Esophagus (tissue), 2 donors: ENCODE results near the gene PRF1. TPM values are rescaled to one million over a fixed set of nuclear protein-coding genes. Genes with fewer than 3 reads are reported as not detected.

Source experiments
- H3K27ac ChIP-seq, 2 donors: one replicate each; pipeline ENCODE4 v1.5.1; 2013; ENCODE audit warnings: low read depth in 2 of 2, mild to moderate bottlenecking in 2 of 2, inconsistent platforms in 1 of 2, low read length in 1 of 2, moderate library complexity in 1 of 2
- H3K27me3 ChIP-seq, 2 donors: one replicate each; pipeline ENCODE4 v1.6.1; 2013; ENCODE audit warnings: low read length in 2 of 2, control low read depth in 1 of 2, mild to moderate bottlenecking in 1 of 2; ENCODE audit not compliant: insufficient read depth in 2 of 2, control insufficient read depth in 1 of 2
- H3K36me3 ChIP-seq, 2 donors: one replicate each; pipeline ENCODE4 v1.6.1; 2013; ENCODE audit warnings: low read length in 1 of 2; ENCODE audit not compliant: control insufficient read depth in 2 of 2, insufficient read depth in 2 of 2
- H3K4me1 ChIP-seq, 2 donors: one replicate each; pipeline ENCODE4 v1.6.1; 2013; ENCODE audit warnings: low read length in 1 of 2; ENCODE audit not compliant: control insufficient read depth in 2 of 2, insufficient read depth in 2 of 2
- H3K4me3 ChIP-seq, 2 donors: one replicate each; pipeline ENCODE4 v1.5.1; 2013; ENCODE audit warnings: low read length in 2 of 2, mild to moderate bottlenecking in 2 of 2, low read depth in 1 of 2, moderate library complexity in 1 of 2
- H3K9me3 ChIP-seq, 2 donors: one replicate each; pipeline ENCODE4 v1.6.1; 2013; ENCODE audit warnings: mild to moderate bottlenecking in 2 of 2, low read depth in 1 of 2, low read length in 1 of 2, moderate library complexity in 1 of 2; ENCODE audit not compliant: control insufficient read depth in 2 of 2, insufficient read depth in 1 of 2
- WGBS, 2 donors: extraction: QIAGEN DNeasy Blood & Tissue Kit; methylation state at CpG; one replicate each; pipeline ENCODE4 v1.1.7; 2013; 5-methylcytosine and 5-hydroxymethylcytosine counted together
- polyA plus RNA-seq, 2 donors: library from polyadenylated mRNA; stranded (reverse); fragments of 200-250 nt; gene quantifications; one replicate each; pipeline ENCODE4 v1.2.3, GENCODE V29; 2013
- donor health status: healthy with polysubstance abuse.
- donor health status: Bipolar disorder and iron deficiency.

PRF1 gene
- polyA plus RNA-seq, 2 donors: 0.71 to 1.8 TPM

- no peaks in the 10 kb centered on the region for H3K9me3 ChIP-seq
- peaks cover 0 to 4% of the 10 kb centered on the region in 2 donors for H3K4me1 ChIP-seq
- peaks cover 0 to 1% of the 10 kb centered on the region in 2 donors for H3K36me3 ChIP-seq
- no peaks in the 10 kb centered on the region for H3K27me3 ChIP-seq
- H3K4me3 ChIP-seq: peak overlapping the region in 1 of 2 donors; percentile 13
- H3K27ac ChIP-seq: no peak overlapping the region
- WGBS, 2 donors: 42 to 45% methylated on average over 20 of the region's 20 CpGs
These were observed 43.4 kb downstream of the PRF1 start for GRCh38 chr10:70558871-70559810.

GRCh38 chr10:70558295-70558694, 44.2 kb downstream of the PRF1 start:
- H3K27me3 ChIP-seq: no peaks in the 10 kb centered on the region
- H3K9me3 ChIP-seq: no peaks in the 10 kb centered on the region
- peaks cover 0 to 4% of the 10 kb centered on the region in 2 donors for H3K4me1 ChIP-seq
- no peak overlapping the region for H3K27ac ChIP-seq
- H3K4me3 ChIP-seq: no peak overlapping the region
- H3K36me3 ChIP-seq: peaks cover 0 to 1% of the 10 kb centered on the region in 2 donors
- 90 to 91% methylated on average over 11 of the region's 11 CpGs for WGBS, 2 donors

GRCh38 chr10:70557876-70558275, 44.7 kb downstream of the PRF1 start:
- WGBS, 2 donors: 73 to 79% methylated on average over 2 of the region's 2 CpGs
- Histone ChIP-seq H3K27ac (no peak overlapping the region), H3K36me3 (peaks cover 0 to 1% of the 10 kb centered on the region in 2 donors), H3K4me3 (no peak overlapping the region), H3K27me3 (no peaks in the 10 kb centered on the region), H3K4me1 (peaks cover 0 to 4% of the 10 kb centered on the region in 2 donors), H3K9me3 (no peaks in the 10 kb centered on the region)

GRCh38 chr10:70557086-70557845, 45.3 kb downstream of the PRF1 start:
- no peak overlapping the region for H3K4me3 ChIP-seq
- H3K27ac ChIP-seq: no peak overlapping the region
- WGBS, 2 donors: 93 to 96% methylated on average over 11 of the region's 11 CpGs
- no peaks in the 10 kb centered on the region for H3K27me3 ChIP-seq
- peaks cover 0 to 1% of the 10 kb centered on the region in 2 donors for H3K36me3 ChIP-seq
- peaks cover 0 to 4% of the 10 kb centered on the region in 2 donors for H3K4me1 ChIP-seq
- no peaks in the 10 kb centered on the region for H3K9me3 ChIP-seq

GRCh38 chr10:70555371-70555770, 47.2 kb downstream of the PRF1 start:
- peaks cover 0 to 2% of the 10 kb centered on the region in 2 donors for H3K9me3 ChIP-seq
- 84 to 86% methylated on average over 11 of the region's 11 CpGs for WGBS, 2 donors

GRCh38 chr10:70552586-70552985, 50.0 kb downstream of the PRF1 start:
- Histone ChIP-seq H3K36me3 (no peaks in the 10 kb centered on the region), H3K4me1 (no peaks in the 10 kb centered on the region), H3K4me3 (no peak overlapping the region), H3K9me3 (peaks cover 0 to 2% of the 10 kb centered on the region in 2 donors), H3K27me3 (no peaks in the 10 kb centered on the region), H3K27ac (no peak overlapping the region)
- 86% methylated on average over 6 of the region's 6 CpGs for WGBS, 2 donors

More at GRCh38 chr10:70555371-70555770, 47.2 kb downstream of the PRF1 start:
- no peaks in the 10 kb centered on the region for H3K27me3 ChIP-seq
- no peaks in the 10 kb centered on the region for H3K36me3 ChIP-seq
- no peak overlapping the region for H3K27ac ChIP-seq
- no peak overlapping the region for H3K4me3 ChIP-seq
- peaks cover 0 to 4% of the 10 kb centered on the region in 2 donors for H3K4me1 ChIP-seq

GRCh38 chr10:70551971-70552422, 50.5 kb downstream of the PRF1 start:
- Histone ChIP-seq H3K4me1 (no peaks in the 10 kb centered on the region), H3K9me3 (peaks cover 0 to 2% of the 10 kb centered on the region in 2 donors), H3K4me3 (no peak overlapping the region), H3K27me3 (no peaks in the 10 kb centered on the region), H3K27ac (no peak overlapping the region), H3K36me3 (no peaks in the 10 kb centered on the region)
- WGBS, 2 donors: 73 to 74% methylated on average over 19 of the region's 19 CpGs

- 47 to 55% methylated on average over 2 of the region's 2 CpGs for WGBS, 2 donors
- no peak overlapping the region for H3K4me3 ChIP-seq
- no peaks in the 10 kb centered on the region for H3K36me3 ChIP-seq
- H3K27me3 ChIP-seq: no peaks in the 10 kb centered on the region
- H3K9me3 ChIP-seq: peaks cover 0 to 2% of the 10 kb centered on the region in 2 donors
- H3K4me1 ChIP-seq: no peaks in the 10 kb centered on the region
- no peak overlapping the region for H3K27ac ChIP-seq
These were observed 51.1 kb downstream of the PRF1 start for GRCh38 chr10:70551466-70551865.

- H3K4me3 ChIP-seq: no peak overlapping the region
- H3K27ac ChIP-seq: no peak overlapping the region
- H3K4me1 ChIP-seq: no peaks in the 10 kb centered on the region
- peaks cover 0 to 2% of the 10 kb centered on the region in 2 donors for H3K9me3 ChIP-seq
- H3K36me3 ChIP-seq: no peaks in the 10 kb centered on the region
- 78 to 80% methylated on average over 6 of the region's 6 CpGs for WGBS, 2 donors
- no peaks in the 10 kb centered on the region for H3K27me3 ChIP-seq
These were observed 52.1 kb downstream of the PRF1 start for GRCh38 chr10:70550459-70550858.
